HG03045 (cell line): ENCODE results near the gene SUGCT.

ENCODE experiments used
- ATAC-seq: cut with Tn5 transposase; IDR thresholded peaks from one replicate; pipeline ENCODE4 v1.9.1; 2021; ENCODE audit warnings: mild to moderate bottlenecking, moderate library complexity; ENCODE audit not compliant: unreplicated experiment

The SUGCT gene

GRCh38 chr7:40884241-40884640 is 749.4 kb downstream of the SUGCT start:
- ATAC-seq = no peak

GRCh38 chr7:40885503-40885902 is 750.7 kb downstream of the SUGCT start:
- no peak for ATAC-seq

- ATAC-seq = no peak
Observed at GRCh38 chr7:40887099-40887498, 752.3 kb downstream of the SUGCT start.

- ATAC-seq = no peak
Observed at GRCh38 chr7:40888499-40888898, 753.7 kb downstream of the SUGCT start.

GRCh38 chr7:40889099-40889498 is 754.3 kb downstream of the SUGCT start:
- no peak for ATAC-seq

- no peak for ATAC-seq
Observed at GRCh38 chr7:40889539-40889938, 754.7 kb downstream of the SUGCT start.

GRCh38 chr7:40890088-40890692 is 755.4 kb downstream of the SUGCT start:
- no peak for ATAC-seq

GRCh38 chr7:40891232-40891631 is 756.4 kb downstream of the SUGCT start:
- no peak for ATAC-seq

GRCh38 chr7:40899151-40899550 is 764.3 kb downstream of the SUGCT start:
- no peak for ATAC-seq

- no peak for ATAC-seq
Observed at GRCh38 chr7:40899636-40900507, 765.1 kb downstream of the SUGCT start.

GRCh38 chr7:40903872-40904271 is 769.1 kb downstream of the SUGCT start:
- ATAC-seq = no peak

GRCh38 chr7:40907286-40907685 is 772.5 kb downstream of the SUGCT start:
- no peak for ATAC-seq

GRCh38 chr7:40909346-40909980 is 774.7 kb downstream of the SUGCT start:
- no peak for ATAC-seq
